ENCODE data around the gene APP.

Gene APP

DNA sequence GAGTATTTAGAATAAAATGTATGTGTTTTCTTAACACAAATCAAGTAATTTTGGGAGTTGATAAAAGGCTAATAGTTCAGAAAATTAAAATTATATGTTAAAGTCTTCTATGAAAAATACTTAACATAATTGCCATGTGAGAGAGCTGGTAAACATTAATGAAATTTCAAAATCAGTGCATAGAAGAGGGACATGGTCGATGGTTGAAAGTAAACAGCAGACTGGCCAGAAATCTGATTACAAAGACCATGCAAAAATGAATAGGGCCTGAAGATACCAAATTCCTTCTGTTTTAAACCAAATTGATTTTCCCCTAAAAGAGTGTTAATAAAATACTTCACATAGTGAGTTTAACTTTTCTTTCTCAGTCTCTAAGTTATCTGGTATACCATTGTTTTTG is 307.5 kb downstream of the APP start:
- no peak for DNase-seq (ENCODE audit: low spot score)

DNA sequence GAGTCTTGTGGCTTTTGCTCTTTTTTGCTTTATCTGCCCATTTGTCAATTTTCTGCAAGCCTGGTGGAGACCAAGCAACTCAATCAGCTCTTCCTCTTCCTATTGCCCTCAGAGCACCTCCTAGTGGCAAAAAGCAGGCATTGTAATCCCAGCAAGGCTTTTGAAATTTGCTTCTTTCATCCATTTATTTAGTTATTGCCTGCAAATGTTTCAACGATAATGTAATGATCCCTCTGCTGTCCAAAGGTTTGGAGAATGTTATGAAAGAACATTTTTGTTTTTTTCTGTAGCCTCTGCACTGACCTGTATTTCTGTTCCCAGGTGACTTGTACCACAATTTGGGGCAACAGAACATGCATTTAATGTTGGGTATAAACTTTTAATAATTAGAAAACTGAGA is 308.0 kb downstream of the APP start:
- peak; percentile 30 for DNase-seq (ENCODE audit: low spot score)

DNA sequence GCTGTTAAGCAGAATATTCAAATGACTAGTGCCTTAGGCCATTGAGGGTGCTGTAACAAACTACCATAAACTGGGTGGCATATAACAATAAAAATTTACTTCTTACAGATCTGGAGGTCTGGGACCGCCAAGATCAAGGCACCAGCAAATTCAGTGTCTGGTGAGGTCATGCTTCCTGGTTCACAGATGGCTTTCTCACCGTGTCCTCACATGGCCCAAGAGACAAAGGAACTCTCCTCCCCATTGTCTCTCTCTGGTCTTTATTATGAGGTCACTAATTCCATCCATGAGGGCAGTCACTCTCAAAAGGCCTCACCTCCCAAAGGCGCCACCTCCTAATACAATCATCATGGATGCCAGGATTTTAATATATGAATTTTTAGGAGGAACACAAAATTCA is 308.5 kb downstream of the APP start:
- DNase-seq (ENCODE audit: low spot score), result no peak

DNA sequence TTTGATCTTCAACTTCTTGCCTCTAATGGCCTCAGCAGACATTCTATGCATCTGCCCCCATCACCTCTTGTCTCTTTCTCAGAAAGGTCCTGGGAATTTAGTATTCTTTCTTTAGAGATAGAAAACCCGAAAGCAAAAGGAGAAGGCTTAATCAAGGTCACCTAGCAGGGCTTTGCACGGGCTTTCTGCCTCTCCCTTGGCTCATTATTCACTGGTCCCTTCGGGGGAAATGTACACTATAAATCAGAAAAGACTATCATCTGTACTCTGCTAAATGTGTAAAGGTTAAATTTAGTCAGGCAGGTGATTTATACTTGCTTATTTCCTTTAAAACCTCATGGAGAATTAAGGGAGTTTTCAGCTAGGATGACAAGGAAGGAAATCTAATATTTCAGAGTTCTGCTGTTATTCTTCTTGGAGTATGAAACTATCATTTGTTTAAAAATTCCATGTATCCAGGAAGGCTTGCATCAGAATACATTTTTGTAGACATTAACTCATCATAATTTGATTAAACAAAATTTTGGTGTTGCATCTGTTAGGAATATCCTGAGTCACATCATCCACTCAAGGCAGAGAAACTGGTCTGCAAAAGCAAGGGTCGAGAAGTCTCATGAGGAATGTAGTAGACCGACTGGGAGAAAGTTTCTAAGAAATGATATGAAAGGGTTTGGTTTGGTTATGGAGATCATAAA is 311.2 kb downstream of the APP start:
- DNase-seq (ENCODE audit: low spot score), result no peak

DNA sequence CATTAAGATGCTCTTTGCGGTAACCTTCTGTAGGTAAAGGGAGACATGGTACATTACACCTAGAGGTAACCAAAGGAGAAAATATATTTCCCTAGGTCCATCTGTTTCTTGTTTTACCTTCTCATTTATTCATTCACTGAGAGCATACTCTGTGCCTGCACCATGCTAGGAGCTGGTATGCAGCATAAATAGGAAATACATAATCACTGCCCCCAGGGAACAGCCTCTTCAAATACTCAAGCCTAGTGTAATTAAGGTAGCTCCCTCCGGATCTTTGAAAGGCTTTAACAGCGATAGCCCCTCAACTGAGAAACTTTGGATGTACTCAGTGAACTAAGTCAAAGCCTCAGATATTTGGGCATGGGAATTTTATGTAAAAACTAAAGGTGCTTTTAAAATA is 312.2 kb downstream of the APP start:
- no peak for DNase-seq (ENCODE audit: low spot score)

DNA sequence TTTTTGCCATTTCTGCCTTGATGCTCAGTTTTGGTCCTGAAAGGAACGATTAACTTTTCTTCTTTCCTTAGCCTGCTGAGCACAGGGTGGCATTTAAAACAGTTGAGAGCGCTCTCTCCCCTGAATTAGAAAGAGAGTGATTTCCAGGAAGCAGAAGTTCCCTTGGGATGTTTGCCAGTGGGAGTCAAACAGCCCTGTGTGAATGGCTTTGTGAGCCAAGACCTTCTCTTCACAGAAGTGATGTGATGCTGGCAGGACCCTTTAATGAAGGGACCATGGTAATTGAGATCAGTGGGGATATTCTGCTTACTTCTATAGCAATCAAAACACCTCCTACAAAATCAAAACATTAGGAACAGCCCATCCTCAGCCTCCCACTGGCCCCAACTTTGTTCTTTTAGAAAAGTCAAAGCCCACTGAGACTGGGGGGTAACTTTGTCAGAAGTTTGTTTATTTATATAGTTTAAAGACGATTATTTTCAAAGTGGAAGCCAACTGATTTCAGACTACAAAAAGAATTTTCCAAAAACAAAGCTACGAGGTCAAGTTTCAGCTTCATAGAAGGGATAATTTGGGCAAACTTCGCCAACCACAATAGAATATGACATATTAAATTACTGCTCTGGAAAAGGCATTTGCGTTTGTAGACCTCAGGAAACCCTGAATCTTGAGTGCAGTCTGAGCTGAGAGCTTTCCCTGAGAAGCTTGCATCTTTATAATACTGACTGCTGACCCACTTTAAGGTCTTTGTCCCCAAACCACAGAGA is 313.1 kb downstream of the APP start:
- no peak for DNase-seq (ENCODE audit: low spot score)

DNA sequence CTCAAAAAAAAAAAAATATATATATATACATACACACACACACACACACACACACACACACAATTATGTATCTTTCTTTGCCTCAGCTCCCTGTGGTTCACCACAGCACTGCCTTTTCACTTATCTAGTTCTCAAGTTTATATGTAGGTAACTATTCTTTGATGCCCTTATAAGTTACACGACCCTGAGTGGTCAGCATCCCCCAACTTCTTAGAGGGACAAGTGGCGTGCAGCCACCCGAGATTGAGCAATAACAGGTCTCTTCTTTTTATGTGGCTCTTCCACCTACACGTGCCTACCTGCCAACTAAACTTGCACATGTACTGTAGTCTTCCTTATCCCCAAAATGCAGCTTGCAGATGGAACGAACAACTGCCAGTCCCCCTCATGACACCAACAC is 315.0 kb downstream of the APP start:
- no peak for DNase-seq (ENCODE audit: low spot score)

DNA sequence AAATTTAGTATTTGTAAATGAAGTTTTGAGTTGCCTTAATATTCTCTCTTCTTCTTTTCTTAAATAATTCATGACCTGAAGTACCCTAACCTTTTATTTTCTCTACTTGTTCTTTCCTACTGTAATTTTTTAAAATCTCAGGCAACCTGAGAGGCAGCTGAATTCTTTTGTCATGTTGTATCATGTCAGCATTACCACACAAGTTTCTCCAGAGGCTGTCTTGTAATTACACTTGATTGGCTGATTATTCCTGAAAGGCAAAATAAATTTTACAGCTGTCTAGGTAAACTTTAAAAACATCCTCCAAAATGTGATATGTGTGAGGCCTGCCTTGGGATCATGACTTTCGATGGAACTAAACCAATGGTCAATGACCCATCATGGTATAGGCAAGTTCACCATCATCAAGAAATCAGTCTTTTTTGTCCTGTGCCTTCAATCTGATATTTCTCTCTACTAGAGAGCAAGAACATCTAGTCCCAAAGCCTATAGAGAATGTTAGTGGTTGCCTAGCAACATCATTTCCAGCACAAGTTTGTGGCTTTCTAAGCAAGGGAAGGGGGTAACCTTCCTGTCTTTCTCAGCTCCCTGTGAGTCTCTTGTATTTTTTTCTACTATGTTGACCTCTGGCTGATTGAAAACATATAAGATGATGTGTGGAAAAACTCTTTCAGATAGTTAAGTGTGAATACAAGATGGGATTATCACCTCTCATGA is 320.3 kb downstream of the APP start:
- no peak for DNase-seq (ENCODE audit: low spot score)

DNA sequence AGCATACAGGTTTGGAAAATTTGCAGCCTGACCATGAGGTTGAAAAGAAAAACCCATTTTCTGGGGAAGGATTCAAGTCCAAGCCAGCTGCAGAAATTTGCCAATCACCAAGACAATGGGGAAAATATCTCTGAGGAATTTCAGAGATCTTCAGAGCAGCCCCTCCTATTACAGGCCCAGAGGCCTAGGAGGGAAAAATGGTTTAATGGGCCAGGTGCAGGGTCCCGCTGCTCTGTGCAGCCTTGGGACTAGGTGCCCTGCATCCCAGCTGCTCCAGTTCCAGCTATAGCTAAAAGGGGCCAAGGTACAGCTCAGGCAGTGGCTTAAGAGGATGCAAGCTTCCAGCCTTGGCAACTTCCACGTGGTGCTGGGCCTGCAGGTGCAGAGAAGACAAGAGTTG is 322.3 kb downstream of the APP start:
- no peak for DNase-seq (ENCODE audit: low spot score)

DNA sequence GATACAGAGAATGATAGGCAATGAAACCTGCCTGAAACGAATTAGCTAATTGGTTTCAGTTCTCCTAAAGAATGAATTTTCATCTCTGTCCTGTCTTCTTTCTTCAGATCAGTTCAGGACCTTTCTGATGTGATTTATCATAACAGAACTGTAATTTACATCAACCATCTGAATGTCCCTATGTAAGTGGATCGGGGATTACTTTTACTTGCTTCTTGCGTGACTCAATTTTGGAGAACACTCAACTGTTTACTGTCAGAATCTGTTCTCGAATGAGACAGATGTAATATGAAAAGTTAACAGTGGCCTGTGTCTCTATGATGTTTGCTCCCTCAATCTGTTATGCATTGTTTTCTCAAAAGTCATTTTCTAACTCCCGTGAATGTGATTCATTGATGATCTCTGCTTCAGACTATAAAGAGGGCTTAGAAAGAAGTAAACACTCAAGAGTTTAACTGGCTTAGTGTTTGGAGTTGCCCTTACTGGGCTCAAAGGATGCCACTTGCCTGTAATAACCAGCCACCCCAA is 324.8 kb downstream of the APP start:
- DNase-seq (ENCODE audit: low spot score), result no peak

DNA sequence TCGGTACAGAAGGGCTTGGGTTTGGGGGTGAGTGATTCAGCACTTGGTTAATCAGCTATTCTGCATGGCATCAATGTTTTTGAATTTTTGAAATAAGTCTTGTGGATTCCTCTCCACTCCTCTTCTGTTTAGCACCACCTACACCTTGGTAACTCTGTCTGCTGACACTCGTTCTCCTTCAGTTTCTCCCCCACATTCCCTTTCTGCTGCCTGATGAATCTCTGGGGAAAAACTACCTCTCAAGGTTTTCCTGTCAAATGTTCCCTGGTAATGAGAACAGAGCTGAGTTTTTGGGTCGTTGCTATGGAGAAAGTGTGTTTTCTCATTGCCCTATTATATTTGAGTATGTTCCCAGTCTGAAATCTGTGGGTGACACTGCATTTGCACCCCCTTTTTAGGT is 327.6 kb downstream of the APP start:
- no peak for DNase-seq (ENCODE audit: low spot score)

DNA sequence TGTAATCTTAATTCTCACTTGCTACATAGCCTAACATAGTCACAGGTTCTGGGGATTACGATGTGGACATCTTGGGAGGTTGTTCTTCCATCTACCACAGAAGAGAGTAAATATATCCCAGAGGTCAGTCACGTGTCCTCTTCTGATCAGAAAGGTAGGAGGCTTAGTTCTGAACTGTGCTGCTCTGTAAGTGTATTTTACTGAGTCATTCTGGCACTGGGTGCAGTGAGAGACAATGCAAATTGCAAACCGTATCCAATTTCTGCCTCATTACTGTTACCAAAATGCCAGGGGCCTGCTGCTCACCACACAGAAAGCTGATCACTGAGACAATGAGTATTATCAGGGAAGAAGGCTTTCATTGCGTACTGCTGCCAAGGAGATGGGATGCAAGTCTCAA is 331.8 kb downstream of the APP start:
- DNase-seq (ENCODE audit: low spot score), result no peak

DNA sequence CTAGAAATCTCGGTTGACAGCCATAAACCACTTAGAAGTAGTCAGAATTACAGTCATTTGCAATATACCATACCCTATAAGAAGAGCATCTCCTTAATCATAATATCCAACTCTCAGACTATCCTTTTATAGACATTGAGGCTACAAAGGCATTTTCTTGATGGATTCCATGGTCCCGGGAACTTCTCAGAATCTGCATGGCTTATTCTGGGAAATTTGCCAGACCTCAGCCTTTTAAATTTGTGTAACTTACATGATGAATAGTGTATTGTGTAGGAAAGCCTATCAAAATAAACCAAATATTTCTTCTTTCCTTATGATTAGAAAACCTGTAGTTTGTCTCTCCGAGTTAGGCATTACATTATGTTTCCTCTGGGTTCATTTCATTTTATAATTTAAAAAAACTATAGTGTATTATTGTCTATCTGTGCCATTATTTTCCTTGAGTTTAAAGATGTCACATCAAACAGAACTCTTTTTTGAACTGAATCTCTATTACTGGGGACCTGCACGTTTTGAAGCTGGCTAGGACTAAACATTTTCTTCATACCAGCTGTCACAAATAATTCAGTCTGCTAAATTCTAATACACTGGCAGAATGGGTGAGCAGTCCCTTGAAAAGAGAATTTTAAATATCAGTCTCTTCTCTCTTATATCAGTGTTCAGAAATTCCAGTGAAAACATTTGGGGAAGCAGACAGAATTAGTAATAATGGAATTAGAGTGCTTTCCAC is 332.9 kb downstream of the APP start:
- DNase-seq (ENCODE audit: low spot score), result no peak

DNA sequence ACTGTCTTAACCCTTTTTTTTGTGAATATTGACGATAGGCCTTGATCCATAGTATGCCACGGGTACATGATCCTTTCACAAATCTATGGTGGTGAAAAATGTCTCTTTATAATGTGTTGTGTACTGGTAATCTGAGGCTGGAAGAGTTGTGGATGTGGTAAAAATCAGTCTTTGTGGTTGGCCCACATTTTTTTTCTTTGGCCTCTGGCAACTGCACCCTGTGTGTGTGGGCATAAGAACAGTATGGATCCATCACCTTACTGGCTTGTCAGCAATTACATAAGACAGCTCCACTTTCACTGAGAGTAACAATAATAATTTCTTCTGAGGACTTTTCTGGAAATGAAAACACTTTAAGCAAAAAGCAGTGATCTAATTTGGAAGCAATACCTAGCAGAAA is 334.2 kb downstream of the APP start:
- no peak for DNase-seq (ENCODE audit: low spot score)

DNA sequence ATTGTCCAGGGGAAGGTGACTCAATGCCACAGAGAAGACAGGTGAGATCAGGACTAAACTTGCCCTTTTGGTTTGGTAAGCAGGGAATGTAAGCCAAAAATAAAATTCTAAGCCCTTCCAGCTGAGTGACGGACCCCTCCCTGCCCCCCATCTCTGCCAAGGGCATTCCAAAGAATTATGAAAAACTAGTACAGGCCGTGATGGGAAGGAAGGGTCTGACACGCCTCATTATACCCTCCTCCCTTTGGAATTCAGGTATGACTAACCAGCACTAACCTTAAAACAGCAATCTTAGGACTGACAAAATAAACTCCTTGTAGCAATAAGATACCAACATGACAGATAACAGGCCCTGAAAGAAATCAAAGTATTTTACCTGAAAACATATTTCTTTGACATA is 336.2 kb downstream of the APP start:
- no peak for DNase-seq (ENCODE audit: low spot score)

DNA sequence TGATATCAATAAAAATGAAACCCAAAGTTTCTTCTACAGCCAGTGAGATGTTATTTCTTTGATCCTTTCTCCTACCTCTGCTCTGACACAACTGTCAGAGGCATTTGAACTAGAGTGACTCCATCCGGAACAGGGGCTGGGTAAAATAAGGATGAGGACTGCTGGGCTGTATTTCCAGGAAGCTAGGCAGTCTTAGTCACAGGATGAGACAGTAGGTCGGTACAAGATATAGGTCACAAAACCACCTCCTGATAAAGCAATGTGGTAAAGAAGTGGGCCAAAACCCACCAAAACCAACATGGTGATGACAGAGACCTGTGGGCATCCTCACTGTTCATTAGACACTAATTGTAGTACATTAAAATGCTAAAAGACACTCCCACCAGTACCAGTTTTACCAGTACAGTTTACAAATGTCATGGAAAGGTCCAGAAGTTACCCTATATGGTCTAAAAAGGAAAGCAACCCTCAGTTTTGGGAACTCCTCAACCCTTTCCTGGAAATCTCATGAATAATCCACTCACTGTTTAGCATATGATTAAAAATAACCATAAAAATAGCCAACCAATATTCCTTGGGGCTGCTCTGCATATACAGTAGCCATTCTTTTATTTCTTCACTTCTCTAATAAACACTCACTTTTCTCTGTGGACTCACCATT is 339.1 kb downstream of the APP start:
- no peak for DNase-seq (ENCODE audit: low spot score)
